Ascending aorta (tissue), 2 donors: Measurements from ENCODE around the gene EME1. TPM values are rescaled to one million over a fixed set of nuclear protein-coding genes. Genes with fewer than 3 reads are reported as not detected.

Source experiments
- DNase-seq, 2 donors: peaks; one replicate each; pipeline ENCODE4 v3.0.0-alpha.2; 2019; ENCODE audit warnings: low spot score in 2 of 2
- H3K27ac ChIP-seq, 2 donors: fragments of 200-600 bp; sonication (generic); one replicate each; pipeline ENCODE4 v1.5.1; 2016 to 2017; ENCODE audit warnings: mild to moderate bottlenecking in 1 of 2
- H3K27me3 ChIP-seq: fragments of 200-600 bp; sonication (generic); one replicate; pipeline ENCODE4 v1.5.1; 2017
- H3K36me3 ChIP-seq, 2 donors: fragments of 200-600 bp; sonication (generic); one replicate each; pipeline ENCODE4 v1.5.1; 2016
- H3K4me1 ChIP-seq, 2 donors: fragments of 200-600 bp; sonication (generic); one replicate each; pipeline ENCODE4 v1.5.1; 2016 to 2017; ENCODE audit warnings: mild to moderate bottlenecking in 1 of 2
- H3K4me3 ChIP-seq, 2 donors: fragments of 200-600 bp; sonication (generic); one replicate each; pipeline ENCODE4 v1.5.1; 2016 to 2017; ENCODE audit warnings: mild to moderate bottlenecking in 1 of 2
- H3K9me3 ChIP-seq, 2 donors: fragments of 200-600 bp; sonication (generic); one replicate each; pipeline ENCODE4 v1.5.1; 2016
- intact Hi-C: fragments of 100-400 bp; cut with DNase I; formaldehyde crosslinking; loops from one replicate; pipeline ENCODE4 v1.15.1; 2023
- total RNA-seq: library from RNA; depleted of rRNA; stranded (reverse); fragments of >200 nt; gene quantifications from one replicate; pipeline ENCODE4 v1.1.0, GENCODE V29; 2016
- TF ChIP-seq, protein P1 (sequence below), 3 experiments: fragments of 200-600 bp in 2 of 3; fragments of 450-650 bp in 1 of 3; sonication (generic) in 2 of 3; IDR thresholded peaks; one replicate each; pipeline ENCODE4 v1.5.1; 2016 to 2019; ENCODE audit warnings: antibody characterized with exemption in 3 of 3, mild to moderate bottlenecking in 1 of 3, moderate library complexity in 1 of 3

The EME1 gene
- total RNA-seq, 1 donor from 2014 or later: not detected

DNA sequence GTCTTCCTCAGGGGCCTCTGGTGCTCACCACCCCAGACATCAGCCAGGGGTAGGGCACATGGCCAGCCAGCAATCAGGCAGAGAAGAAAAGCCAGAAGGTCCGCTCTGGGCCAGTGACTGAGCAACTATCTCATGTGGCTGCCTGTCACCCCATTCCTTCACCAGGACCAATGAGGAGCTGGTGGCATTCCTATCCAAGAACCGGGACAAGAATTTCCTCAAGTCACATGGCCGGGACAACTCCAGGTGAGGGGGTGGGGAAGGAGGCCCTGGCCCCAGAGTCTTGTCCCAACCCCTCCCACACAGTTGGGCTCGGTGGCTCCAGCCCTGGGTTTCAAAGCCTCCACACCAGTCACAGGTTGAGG, 17.7 kb upstream of the EME1 start:
- peaks cover 51 to 71% of the 10 kb centered on the region in 2 donors for H3K36me3 ChIP-seq

DNA sequence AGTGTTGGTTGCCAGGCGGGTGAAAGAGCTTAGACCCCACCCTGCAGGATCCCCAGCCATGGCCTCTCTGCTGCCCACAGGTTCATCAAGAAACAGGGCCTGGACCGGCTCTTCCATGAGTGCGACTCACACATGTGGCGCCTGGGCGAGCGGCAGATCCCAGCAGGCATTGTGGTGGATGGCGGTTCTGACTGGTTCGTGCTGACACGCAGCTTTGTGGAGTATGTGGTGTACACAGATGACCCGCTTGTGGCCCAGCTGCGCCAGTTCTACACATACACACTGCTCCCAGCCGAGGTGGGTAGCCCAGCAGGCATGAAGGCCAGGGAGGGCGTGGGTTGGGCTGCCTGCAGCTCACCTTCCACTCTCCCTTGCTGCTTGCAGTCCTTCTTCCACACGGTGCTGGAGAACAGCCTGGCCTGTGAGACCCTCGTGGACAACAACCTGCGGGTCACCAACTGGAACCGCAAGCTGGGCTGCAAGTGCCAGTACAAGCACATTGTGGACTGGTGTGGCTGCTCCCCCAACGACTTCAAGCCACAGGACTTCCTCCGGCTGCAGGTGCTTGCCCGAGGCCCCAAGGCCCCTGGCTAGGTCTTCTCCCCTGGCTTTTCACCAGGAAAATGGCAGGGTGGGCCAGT, 17.2 kb upstream of the EME1 start:
- Histone ChIP-seq H3K27me3 (no peaks in the 10 kb centered on the region), H3K36me3 (peaks cover 53 to 71% of the 10 kb centered on the region in 2 donors), H3K4me1 (no peaks in the 10 kb centered on the region), H3K27ac (no peak overlapping the region), H3K9me3 (no peaks in the 10 kb centered on the region), H3K4me3 (no peak overlapping the region)
- intact Hi-C loops: no loop called here
- TF ChIP-seq, protein P1, sequence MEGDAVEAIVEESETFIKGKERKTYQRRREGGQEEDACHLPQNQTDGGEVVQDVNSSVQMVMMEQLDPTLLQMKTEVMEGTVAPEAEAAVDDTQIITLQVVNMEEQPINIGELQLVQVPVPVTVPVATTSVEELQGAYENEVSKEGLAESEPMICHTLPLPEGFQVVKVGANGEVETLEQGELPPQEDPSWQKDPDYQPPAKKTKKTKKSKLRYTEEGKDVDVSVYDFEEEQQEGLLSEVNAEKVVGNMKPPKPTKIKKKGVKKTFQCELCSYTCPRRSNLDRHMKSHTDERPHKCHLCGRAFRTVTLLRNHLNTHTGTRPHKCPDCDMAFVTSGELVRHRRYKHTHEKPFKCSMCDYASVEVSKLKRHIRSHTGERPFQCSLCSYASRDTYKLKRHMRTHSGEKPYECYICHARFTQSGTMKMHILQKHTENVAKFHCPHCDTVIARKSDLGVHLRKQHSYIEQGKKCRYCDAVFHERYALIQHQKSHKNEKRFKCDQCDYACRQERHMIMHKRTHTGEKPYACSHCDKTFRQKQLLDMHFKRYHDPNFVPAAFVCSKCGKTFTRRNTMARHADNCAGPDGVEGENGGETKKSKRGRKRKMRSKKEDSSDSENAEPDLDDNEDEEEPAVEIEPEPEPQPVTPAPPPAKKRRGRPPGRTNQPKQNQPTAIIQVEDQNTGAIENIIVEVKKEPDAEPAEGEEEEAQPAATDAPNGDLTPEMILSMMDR (IDR thresholded peaks at IDR 0.05): no peak
- DNase-seq: no peak

More for the DNA sequence above, 17.7 kb upstream of the EME1 start:
- Histone ChIP-seq H3K4me3 (no peak overlapping the region), H3K27me3 (no peaks in the 10 kb centered on the region), H3K9me3 (no peaks in the 10 kb centered on the region), H3K27ac (no peak overlapping the region), H3K4me1 (no peaks in the 10 kb centered on the region)
- no peak for DNase-seq
- TF ChIP-seq, protein P1 (IDR thresholded peaks at IDR 0.05): no peak
- intact Hi-C loops: no loop called here

DNA sequence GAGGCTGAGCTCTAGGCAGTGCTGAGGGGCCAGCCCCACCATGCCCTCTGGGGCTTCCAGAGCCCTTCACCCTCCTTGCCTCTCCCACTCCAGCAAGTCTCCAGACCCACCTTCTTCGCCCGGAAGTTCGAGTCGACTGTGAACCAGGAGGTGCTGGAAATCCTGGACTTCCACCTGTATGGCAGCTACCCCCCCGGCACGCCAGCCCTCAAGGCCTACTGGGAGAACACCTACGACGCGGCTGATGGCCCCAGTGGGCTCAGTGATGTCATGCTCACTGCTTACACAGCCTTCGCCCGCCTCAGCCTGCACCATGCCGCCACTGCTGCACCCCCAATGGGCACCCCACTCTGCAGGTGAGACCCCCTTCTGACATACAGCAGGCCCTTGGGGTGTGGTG, 16.6 kb upstream of the EME1 start:
- H3K4me1 ChIP-seq: no peaks in the 10 kb centered on the region
- peaks cover 57 to 71% of the 10 kb centered on the region in 2 donors for H3K36me3 ChIP-seq
- no peaks in the 10 kb centered on the region for H3K9me3 ChIP-seq
- no peaks in the 10 kb centered on the region for H3K27me3 ChIP-seq
- no peak for DNase-seq
- no peak overlapping the region for H3K27ac ChIP-seq
- intact Hi-C loops: no loop called here
- TF ChIP-seq, protein P1 (IDR thresholded peaks at IDR 0.05): no peak
- H3K4me3 ChIP-seq: no peak overlapping the region

DNA sequence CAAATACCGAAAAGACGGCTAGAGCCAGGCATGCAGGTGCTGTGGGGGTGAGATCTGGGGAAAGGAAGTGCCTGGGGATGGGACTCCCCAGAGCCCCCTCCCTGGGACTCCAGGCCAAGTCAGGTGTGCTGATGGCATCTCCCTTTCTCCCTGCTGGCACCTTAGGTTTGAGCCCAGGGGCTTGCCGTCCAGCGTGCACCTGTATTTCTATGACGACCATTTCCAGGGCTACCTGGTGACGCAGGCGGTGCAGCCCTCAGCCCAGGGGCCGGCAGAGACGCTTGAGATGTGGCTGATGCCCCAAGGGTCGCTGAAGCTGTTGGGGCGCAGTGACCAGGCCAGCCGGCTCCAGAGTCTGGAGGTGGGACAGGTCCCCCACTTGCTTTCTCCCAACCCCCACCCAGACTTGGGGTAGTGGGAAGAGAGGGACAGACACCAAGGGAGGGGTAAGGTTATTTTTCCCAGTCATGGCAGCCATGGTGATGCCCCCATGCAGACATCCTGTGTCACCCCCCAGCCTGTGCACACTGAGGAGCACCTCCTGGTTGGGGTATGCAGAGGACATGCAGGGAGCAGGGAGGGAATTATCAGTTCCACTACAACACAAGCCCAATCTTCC, 16.0 kb upstream of the EME1 start:
- Histone ChIP-seq H3K27ac (no peak overlapping the region), H3K9me3 (no peaks in the 10 kb centered on the region), H3K36me3 (peaks cover 57 to 71% of the 10 kb centered on the region in 2 donors), H3K4me1 (no peaks in the 10 kb centered on the region), H3K27me3 (no peaks in the 10 kb centered on the region), H3K4me3 (no peak overlapping the region)
- DNase-seq: no peak
- TF ChIP-seq, protein P1 (IDR thresholded peaks at IDR 0.05): no peak
- intact Hi-C loops: no loop called here

DNA sequence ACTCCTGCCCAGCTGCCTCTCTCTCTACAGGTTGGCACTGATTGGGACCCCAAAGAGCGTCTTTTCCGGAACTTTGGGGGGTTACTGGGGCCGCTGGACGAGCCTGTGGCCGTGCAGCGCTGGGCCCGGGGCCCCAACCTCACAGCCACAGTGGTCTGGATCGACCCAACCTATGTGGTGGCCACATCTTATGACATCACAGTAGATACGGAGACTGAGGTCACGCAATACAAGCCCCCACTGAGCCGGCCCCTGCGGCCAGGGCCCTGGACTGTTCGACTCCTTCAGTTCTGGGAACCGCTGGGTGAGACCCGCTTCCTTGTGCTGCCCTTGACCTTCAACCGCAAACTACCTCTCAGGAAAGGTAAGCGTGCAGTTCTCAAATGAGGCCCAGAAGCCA, 14.9 kb upstream of the EME1 start:
- H3K36me3 ChIP-seq: peaks cover 57 to 63% of the 10 kb centered on the region in 2 donors
- intact Hi-C loops: no loop called here
- H3K27me3 ChIP-seq: no peaks in the 10 kb centered on the region
- H3K4me3 ChIP-seq: no peak overlapping the region
- no peaks in the 10 kb centered on the region for H3K9me3 ChIP-seq
- TF ChIP-seq, protein P1 (IDR thresholded peaks at IDR 0.05): no peak
- H3K27ac ChIP-seq: no peak overlapping the region
- H3K4me1 ChIP-seq: peaks cover 0 to 4% of the 10 kb centered on the region in 2 donors
- DNase-seq: no peak
